GM10248 (cell line): ENCODE data around the gene ZNF750.

Source experiments
- CTCF ChIA-PET: fragments of 300-600 bp; sonication (Branson Sonifier 250); formaldehyde crosslinking; extraction: SDS; loops from one replicate; lab custom pipeline; 2021; ENCODE audit warnings: antibody characterized with exemption; lab: Yijun Ruan, JAX
- POLR2A ChIA-PET: fragments of 350-650 bp; sonication (Branson Sonifier 250); formaldehyde crosslinking; extraction: SDS; loops from one replicate; lab custom pipeline; 2020; ENCODE audit warnings: antibody characterized with exemption; lab: Yijun Ruan, JAX
- DNase-seq: peaks from one replicate; pipeline ENCODE4 v3.0.0; 2012; ENCODE audit errors: extremely low spot score
- TF ChIP-seq, protein P1 (sequence below): IDR thresholded peaks from 2 replicates; pipeline ENCODE4 v1.5.1; 2012; ENCODE audit warnings: mild to moderate bottlenecking, low read depth; ENCODE audit errors: extremely low read depth, missing control alignments, control extremely low read depth

Gene ZNF750

DNA sequence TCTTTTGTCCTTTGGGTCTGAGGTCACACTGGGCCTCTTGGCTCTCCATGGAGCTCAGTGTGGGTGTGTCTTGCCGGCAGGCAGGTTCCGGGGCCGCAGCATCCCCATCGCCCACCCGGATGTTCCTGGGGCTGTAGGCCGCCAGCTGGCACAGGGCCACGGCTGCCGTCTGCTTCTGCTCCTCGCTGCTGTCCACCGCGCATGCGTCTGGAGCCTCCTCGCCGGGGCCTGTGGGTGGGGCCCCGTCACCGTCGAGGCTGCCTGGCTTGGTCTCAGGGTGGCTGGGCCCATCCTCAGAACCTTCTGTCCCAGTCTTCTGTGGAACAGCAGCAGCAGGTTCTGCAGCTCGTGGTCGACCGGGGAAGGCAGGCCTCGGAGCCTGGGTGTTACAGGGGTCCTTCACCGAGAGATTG lies 9.6 kb downstream of the ZNF750 start:
- ChIA-PET POLR2A (no interaction called here), CTCF (interaction anchor here (1.3 kb wide), 1 partner anchor 15 kb away, joined by 3 read pairs; no protein-coding TSS in a partner anchor)
- no peak for DNase-seq
- TF ChIP-seq, protein P1, sequence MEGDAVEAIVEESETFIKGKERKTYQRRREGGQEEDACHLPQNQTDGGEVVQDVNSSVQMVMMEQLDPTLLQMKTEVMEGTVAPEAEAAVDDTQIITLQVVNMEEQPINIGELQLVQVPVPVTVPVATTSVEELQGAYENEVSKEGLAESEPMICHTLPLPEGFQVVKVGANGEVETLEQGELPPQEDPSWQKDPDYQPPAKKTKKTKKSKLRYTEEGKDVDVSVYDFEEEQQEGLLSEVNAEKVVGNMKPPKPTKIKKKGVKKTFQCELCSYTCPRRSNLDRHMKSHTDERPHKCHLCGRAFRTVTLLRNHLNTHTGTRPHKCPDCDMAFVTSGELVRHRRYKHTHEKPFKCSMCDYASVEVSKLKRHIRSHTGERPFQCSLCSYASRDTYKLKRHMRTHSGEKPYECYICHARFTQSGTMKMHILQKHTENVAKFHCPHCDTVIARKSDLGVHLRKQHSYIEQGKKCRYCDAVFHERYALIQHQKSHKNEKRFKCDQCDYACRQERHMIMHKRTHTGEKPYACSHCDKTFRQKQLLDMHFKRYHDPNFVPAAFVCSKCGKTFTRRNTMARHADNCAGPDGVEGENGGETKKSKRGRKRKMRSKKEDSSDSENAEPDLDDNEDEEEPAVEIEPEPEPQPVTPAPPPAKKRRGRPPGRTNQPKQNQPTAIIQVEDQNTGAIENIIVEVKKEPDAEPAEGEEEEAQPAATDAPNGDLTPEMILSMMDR: no peak

DNA sequence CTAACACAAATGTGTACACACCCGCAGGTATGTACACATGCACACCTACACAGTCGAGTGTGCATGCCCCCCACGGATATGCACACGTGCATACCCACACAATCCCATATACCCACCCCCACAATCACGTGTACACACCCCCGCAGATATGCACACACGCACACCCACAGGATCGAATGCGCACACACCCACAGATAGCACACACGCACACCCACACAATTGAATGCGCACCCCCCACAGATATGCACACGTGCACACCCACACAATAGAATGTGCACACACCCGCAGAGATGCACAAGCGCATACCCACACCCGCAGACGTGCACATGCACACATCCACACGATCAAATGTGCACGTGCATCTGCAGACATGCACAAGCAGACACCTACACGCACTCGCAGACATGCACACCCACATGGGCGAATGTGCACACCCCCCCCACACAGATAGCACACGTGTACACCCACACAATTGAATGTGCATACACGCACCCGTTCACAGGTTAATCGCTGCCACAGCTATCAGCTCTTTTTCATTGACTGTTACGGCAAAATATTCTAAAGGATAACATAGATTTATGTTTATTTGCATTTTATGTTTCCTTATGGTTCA lies 10.8 kb downstream of the ZNF750 start:
- ChIA-PET CTCF (interaction anchor here (1.1 kb wide), 1 partner anchor 10 kb away, joined by 3 read pairs; no protein-coding TSS in a partner anchor), POLR2A (no interaction called here)
- no peak for DNase-seq
- TF ChIP-seq, protein P1: no peak

DNA sequence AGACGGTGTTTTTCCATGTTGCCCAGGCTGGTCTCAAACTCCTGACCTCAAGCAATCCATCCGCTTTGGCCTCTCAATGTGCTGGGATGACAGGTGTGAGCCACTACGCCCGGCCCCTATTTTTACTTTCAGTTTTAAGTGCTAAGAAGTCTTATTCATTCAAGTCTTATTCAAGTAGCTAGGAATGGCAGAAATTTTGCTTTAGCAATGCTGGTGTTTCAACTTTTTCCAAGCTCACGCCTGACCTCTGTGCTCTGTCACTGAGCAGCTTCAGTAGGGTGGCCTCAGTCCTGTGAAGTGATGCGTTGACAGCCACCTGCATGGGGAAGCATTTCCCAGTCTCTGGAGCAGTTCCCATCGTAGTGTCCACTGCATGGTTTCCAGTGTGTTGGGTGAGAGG lies 12.9 kb downstream of the ZNF750 start:
- TF ChIP-seq, protein P1: no peak
- ChIA-PET POLR2A (no interaction called here), CTCF (no interaction called here)
- DNase-seq: no peak

DNA sequence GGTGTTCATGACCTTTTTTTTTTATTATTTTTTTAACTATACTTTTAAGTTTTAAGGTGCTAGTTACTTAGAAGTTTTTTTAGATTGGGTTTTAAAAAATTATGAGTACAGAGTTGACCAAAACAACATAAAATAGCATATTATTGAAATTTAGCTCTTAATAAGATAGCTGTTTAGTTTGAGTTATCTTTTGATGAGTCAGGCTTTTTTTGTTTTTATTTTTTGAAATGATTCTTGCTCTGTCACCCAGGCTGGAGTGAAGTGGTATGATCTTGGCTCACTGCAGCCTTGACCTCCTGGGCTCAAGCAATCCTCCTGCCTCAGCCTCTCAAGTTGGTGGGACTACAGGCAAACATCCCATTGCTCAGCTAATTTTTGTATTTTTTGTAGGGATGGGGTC lies 13.6 kb downstream of the ZNF750 start:
- POLR2A ChIA-PET: no interaction called here
- TF ChIP-seq, protein P1: no peak
- DNase-seq: no peak
- CTCF ChIA-PET: no interaction called here

DNA sequence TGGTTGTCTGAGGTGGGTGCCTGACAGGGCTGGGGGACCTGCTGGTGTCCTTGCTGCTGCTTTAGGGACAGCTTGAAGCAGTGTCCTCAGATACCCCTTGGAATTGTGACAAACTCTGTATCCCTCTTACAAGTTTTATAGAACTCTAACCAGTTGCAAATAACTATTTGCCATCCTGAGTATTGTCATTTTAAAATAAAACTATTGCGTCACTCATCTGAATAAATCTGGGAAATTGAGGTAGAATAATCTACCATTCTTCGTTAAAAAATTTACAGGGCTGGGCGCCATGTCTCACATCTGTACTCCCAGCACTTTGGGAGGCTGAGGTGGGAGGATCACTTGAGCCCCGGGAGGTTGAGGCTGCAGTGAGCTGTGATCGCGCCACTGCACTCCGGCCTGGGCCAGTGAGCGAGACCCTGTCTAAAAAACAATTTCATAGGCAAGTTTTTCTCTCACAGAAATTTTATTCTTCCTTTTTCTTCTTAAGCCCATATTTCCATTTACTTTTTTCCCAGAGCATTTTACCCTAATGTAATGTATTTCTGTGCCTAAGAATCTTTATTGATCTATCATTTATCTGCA lies 14.2 kb downstream of the ZNF750 start:
- TF ChIP-seq, protein P1: no peak
- POLR2A ChIA-PET: no interaction called here
- no peak for DNase-seq
- CTCF ChIA-PET: no interaction called here

DNA sequence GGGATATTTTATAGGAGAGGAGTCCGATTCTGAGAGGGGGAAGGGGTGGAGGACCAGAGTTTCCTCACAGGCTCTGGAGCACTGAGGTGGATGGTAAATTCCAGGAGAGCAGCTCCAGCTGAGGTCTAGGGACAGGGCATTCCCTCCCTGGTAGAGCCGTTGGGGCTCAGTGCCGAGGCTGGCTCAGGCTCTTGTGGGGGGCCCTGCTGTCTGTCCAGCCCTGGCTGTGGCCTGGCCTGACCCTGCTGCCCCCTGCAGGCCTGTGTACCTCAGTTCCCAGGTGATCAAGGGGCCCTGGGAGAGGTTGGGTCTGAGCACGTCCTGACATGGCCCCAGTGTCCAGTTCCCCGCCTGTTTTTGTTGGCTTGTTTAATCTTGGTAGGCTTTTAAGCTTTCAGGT lies 16.8 kb downstream of the ZNF750 start:
- POLR2A ChIA-PET: no interaction called here
- TF ChIP-seq, protein P1: peak; percentile 34
- no peak for DNase-seq
- CTCF ChIA-PET: interaction anchor here (1.2 to 3.3 kb wide), 3 partner anchors 13 to 41 kb away, joined by 3 to 9 read pairs (median 4); no protein-coding TSS in a partner anchor
